Sigmoid colon (tissue), 7 donors: ENCODE data around the gene NCKAP5L. TPM values are rescaled to one million over a fixed set of nuclear protein-coding genes. Genes with fewer than 3 reads are reported as not detected.
"Not testable (repeated sequence)": the region's sequence is repeated elsewhere in the genome, so short reads cannot be mapped to it uniquely, and the experiment has no call there.

Experiments
- DNase-seq: peaks from one replicate; pipeline ENCODE4 v3.0.0-alpha.2; 2019
- H3K27ac ChIP-seq, 4 donors: fragments of 200-600 bp; sonication (generic); one replicate each; pipeline ENCODE4 v1.5.1; 2016 to 2019; ENCODE audit warnings: mild to moderate bottlenecking in 1 of 4
- H3K27me3 ChIP-seq, 3 donors: fragments of 200-600 bp; sonication (generic); one replicate each; pipeline ENCODE4 v1.5.1; 2019; ENCODE audit warnings: mild to moderate bottlenecking in 1 of 3
- H3K36me3 ChIP-seq, 4 donors: fragments of 200-600 bp; sonication (generic); one replicate each; pipeline ENCODE4 v1.5.1; 2016 to 2019
- H3K4me1 ChIP-seq, 4 donors: fragments of 200-600 bp; sonication (generic); one replicate each; pipeline ENCODE4 v1.5.1; 2017 to 2019
- H3K4me3 ChIP-seq, 4 donors: fragments of 200-600 bp; sonication (generic); one replicate each; pipeline ENCODE4 v1.5.1; 2017 to 2019; ENCODE audit warnings: mild to moderate bottlenecking in 2 of 4, moderate library complexity in 1 of 4
- H3K9me3 ChIP-seq, 4 donors: fragments of 200-600 bp in 3 of 4; sonication (generic) in 3 of 4; one replicate each; pipeline versions ENCODE4 v1.5.1 to v1.6.1; 2013 to 2019
- EP300 ChIP-seq, 4 donors: sonication (generic); formaldehyde crosslinking; IDR thresholded peaks; one replicate each; pipeline ENCODE4 v1.6.1; 2017; ENCODE audit warnings: antibody characterized with exemption in 4 of 4
- POLR2A ChIP-seq, 2 donors: fragments of 450-650 bp; IDR thresholded peaks; one replicate each; pipeline ENCODE4 v1.6.1; 2016; ENCODE audit warnings: antibody characterized with exemption in 2 of 2, mild to moderate bottlenecking in 2 of 2, moderate library complexity in 2 of 2
- POLR2AphosphoS5 ChIP-seq, 4 donors: sonication (generic); formaldehyde crosslinking; IDR thresholded peaks; one replicate each; pipeline ENCODE4 v1.6.1; 2017; ENCODE audit warnings: antibody characterized with exemption in 4 of 4
- whole genome bisulfite sequencing, 2 donors: extraction: QIAGEN DNeasy Blood & Tissue Kit; methylation state at CpG; one replicate each; pipeline ENCODE4 v1.1.7; 2013; 5-methylcytosine and 5-hydroxymethylcytosine counted together
- intact Hi-C: fragments of 100-400 bp; cut with DNase I; formaldehyde crosslinking; loops from one replicate; pipeline ENCODE4 v1.15.1; 2023
- polyA plus RNA-seq, 3 donors: library from polyadenylated mRNA; stranded (reverse); fragments of 200-250 nt; gene quantifications; one replicate each; pipeline ENCODE4 v1.2.3, GENCODE V29; 2013
- total RNA-seq, 4 donors: library from RNA; depleted of rRNA; stranded (reverse); fragments of >200 nt; gene quantifications; one replicate each; pipeline ENCODE4 v1.1.0, GENCODE V29; 2016
- TF ChIP-seq, protein P1 (sequence below), 4 experiments: fragments of 450-650 bp in 3 of 4; fragments of 200-600 bp in 1 of 4; IDR thresholded peaks; one replicate each; pipeline ENCODE4 v1.5.1; 2016 to 2019; ENCODE audit warnings: antibody characterized with exemption in 4 of 4, mild to moderate bottlenecking in 3 of 4, moderate library complexity in 2 of 4
- donor health status: healthy with polysubstance abuse.
- donor health status: Bipolar disorder and iron deficiency.
- donor health status: healthy.

The NCKAP5L gene
- total and polyA plus RNA-seq, 7 donors = 0.92 to 23.3 (median 10.0) TPM

GRCh38 chr12:49865782-49866135, 37.5 kb upstream of the NCKAP5L start:
- TF ChIP-seq EP300 (IDR thresholded peaks at IDR 0.05) (no peak), POLR2A (IDR thresholded peaks at IDR 0.05) (no peak), POLR2AphosphoS5 (IDR thresholded peaks at IDR 0.05) (no peak)
- TF ChIP-seq, protein P1, sequence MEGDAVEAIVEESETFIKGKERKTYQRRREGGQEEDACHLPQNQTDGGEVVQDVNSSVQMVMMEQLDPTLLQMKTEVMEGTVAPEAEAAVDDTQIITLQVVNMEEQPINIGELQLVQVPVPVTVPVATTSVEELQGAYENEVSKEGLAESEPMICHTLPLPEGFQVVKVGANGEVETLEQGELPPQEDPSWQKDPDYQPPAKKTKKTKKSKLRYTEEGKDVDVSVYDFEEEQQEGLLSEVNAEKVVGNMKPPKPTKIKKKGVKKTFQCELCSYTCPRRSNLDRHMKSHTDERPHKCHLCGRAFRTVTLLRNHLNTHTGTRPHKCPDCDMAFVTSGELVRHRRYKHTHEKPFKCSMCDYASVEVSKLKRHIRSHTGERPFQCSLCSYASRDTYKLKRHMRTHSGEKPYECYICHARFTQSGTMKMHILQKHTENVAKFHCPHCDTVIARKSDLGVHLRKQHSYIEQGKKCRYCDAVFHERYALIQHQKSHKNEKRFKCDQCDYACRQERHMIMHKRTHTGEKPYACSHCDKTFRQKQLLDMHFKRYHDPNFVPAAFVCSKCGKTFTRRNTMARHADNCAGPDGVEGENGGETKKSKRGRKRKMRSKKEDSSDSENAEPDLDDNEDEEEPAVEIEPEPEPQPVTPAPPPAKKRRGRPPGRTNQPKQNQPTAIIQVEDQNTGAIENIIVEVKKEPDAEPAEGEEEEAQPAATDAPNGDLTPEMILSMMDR (IDR thresholded peaks at IDR 0.05) = no peak
- Histone ChIP-seq H3K27ac (no peak overlapping the region), H3K4me1 (peaks cover 0 to 29% (median 27%) of the 10 kb centered on the region in 4 donors), H3K36me3 (no peaks in the 10 kb centered on the region), H3K27me3 (peaks cover 0 to 4% (median 0%) of the 10 kb centered on the region in 3 donors), H3K9me3 (no peaks in the 10 kb centered on the region), H3K4me3 (no peak overlapping the region)
- intact Hi-C loops = loop anchor here (2.0 to 10.0 kb wide), 4 partner anchors 37 to 209 kb away; partner anchors contain the start of gene FAIM2
- WGBS, 2 donors = 75 to 82% methylated on average over 8 of the region's 8 CpGs
- DNase-seq = no peak

DNA sequence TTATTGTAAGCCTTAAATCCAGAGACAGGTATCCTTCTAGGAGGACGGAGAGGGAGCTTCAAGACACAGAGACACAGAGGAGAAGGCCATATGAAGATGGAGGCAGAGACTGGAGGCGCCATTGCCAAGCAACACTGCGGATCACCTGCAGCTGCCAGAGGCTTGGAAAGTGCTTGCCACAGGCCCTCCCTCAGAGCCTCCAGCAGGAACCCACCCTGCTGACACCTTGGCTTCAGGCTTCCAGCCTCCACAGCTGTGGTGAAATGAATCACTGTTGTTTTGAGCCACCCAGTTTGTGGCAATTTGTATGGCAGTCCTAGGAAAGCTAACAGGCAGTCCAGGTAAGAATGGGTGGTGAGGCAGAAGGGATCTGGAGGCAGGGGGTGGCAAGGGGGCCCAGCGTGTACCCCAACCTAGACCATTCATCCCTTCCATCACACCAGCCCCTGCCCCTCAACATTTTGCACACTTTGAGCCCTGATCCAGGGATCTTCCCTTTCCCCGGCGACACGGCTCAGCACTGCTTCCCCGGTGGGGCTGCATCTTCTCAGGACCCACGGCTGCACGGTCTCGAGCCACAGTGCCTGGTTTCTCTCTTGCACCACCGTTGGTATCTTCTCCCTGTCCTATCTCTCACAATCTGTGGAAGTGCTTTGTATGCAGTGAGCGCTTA, 37.0 kb upstream of the NCKAP5L start:
- no peaks in the 10 kb centered on the region for H3K36me3 ChIP-seq
- TF ChIP-seq POLR2AphosphoS5 (IDR thresholded peaks at IDR 0.05) (no peak), POLR2A (IDR thresholded peaks at IDR 0.05) (no peak), EP300 (IDR thresholded peaks at IDR 0.05) (no peak)
- TF ChIP-seq, protein P1 (IDR thresholded peaks at IDR 0.05) = no peak
- DNase-seq = no peak
- peaks cover 0 to 4% (median 0%) of the 10 kb centered on the region in 3 donors for H3K27me3 ChIP-seq
- H3K27ac ChIP-seq = no peak overlapping the region
- intact Hi-C loops = loop anchor here (5.0 to 10.0 kb wide), 3 partner anchors 82 to 210 kb away; no protein-coding TSS in a partner anchor
- 88 to 92% methylated on average over 13 of the region's 13 CpGs for WGBS, 2 donors
- H3K4me3 ChIP-seq = no peak overlapping the region
- H3K4me1 ChIP-seq = peaks cover 0 to 29% (median 27%) of the 10 kb centered on the region in 4 donors
- H3K9me3 ChIP-seq = no peaks in the 10 kb centered on the region

- Histone ChIP-seq H3K4me1 (peaks cover 0 to 28% (median 25%) of the 10 kb centered on the region in 4 donors), H3K27ac (no peak overlapping the region)
- TF ChIP-seq, protein P1 (IDR thresholded peaks at IDR 0.05) = no peak
- TF ChIP-seq EP300 (IDR thresholded peaks at IDR 0.05) (no peak), POLR2AphosphoS5 (IDR thresholded peaks at IDR 0.05) (no peak), POLR2A (IDR thresholded peaks at IDR 0.05) (no peak)
Observed at GRCh38 chr12:49864798-49865090, 36.5 kb upstream of the NCKAP5L start.

GRCh38 chr12:49863946-49864797, 36.0 kb upstream of the NCKAP5L start:
- Histone ChIP-seq H3K27ac (no peak overlapping the region), H3K27me3 (peaks cover 0 to 4% (median 0%) of the 10 kb centered on the region in 3 donors), H3K36me3 (no peaks in the 10 kb centered on the region), H3K4me1 (peaks cover 0 to 22% (median 19%) of the 10 kb centered on the region in 4 donors), H3K9me3 (no peaks in the 10 kb centered on the region), H3K4me3 (no peak overlapping the region)
- WGBS, 2 donors = 61 to 77% methylated on average over 17 of the region's 17 CpGs
- no peak for TF ChIP-seq POLR2AphosphoS5 (IDR thresholded peaks at IDR 0.05)
- TF ChIP-seq, protein P1 (IDR thresholded peaks at IDR 0.05) = no peak
- TF ChIP-seq EP300 (IDR thresholded peaks at IDR 0.05) = no peak
- no peak for TF ChIP-seq POLR2A (IDR thresholded peaks at IDR 0.05)
- intact Hi-C loops = loop anchor here (10.0 kb wide), 2 partner anchors 181 to 211 kb away; no protein-coding TSS in a partner anchor
- DNase-seq = no peak

More at GRCh38 chr12:49864798-49865090, 36.5 kb upstream of the NCKAP5L start:
- Histone ChIP-seq H3K4me3 (no peak overlapping the region), H3K27me3 (peaks cover 0 to 4% (median 0%) of the 10 kb centered on the region in 3 donors), H3K36me3 (no peaks in the 10 kb centered on the region), H3K9me3 (no peaks in the 10 kb centered on the region)
- DNase-seq = no peak
- intact Hi-C loops = loop anchor here (5.0 to 10.0 kb wide), 3 partner anchors 83 to 210 kb away; no protein-coding TSS in a partner anchor
- 70 to 75% methylated on average over 2 of the region's 2 CpGs for WGBS, 2 donors

DNA sequence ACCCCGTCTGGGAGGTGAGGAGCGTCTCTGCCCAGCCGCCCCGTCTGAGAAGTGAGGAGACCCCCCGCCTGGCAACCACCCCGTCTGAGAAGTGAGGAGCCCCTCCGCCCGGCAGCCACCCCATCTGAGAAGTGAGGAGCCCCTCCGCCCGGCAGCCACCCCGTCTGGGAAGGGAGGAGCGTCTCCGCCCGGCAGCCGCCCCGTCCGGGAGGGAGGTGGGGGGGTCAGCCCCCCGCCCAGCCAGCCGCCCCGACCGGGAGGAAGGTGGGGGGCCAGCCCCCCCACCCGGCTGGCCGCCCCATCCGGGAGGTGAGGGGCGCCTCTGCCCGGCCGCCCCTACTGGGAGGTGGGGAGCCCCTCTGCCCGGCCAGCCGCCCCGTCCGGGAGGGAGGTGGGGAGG, 32.7 kb upstream of the NCKAP5L start:
- not testable (repeated sequence) for H3K4me3 ChIP-seq, H3K27me3 ChIP-seq, H3K4me1 ChIP-seq, H3K36me3 ChIP-seq, H3K27ac ChIP-seq, DNase-seq, H3K9me3 ChIP-seq
- intact Hi-C loops = loop anchor here (10.0 kb wide), 2 partner anchors 184 to 214 kb away; no protein-coding TSS in a partner anchor
- WGBS, 2 donors = 92% methylated on average over 31 of the region's 31 CpGs

DNA sequence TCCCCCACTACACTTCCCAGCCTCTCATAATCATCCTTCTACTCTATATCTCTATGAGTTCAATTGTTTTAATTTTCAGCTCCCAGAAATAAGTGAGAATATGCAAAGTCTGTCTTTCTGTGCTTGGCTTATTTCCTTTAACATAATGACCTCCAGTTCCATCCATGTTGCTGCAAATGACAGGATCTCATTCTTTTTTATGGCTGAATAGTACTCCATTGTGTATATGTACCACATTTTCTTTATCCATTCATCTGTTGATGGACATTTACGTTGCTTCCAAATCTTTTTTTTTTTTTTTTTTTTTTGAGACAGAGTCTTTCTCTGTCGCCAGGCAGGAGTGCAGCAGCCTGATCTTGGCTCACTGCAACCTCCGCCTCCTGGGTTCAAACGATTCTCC, 27.7 kb upstream of the NCKAP5L start:
- H3K27ac ChIP-seq, H3K36me3 ChIP-seq, H3K4me3 ChIP-seq, DNase-seq, intact Hi-C loops, H3K4me1 ChIP-seq, H3K27me3 ChIP-seq, H3K9me3 ChIP-seq: not testable (repeated sequence)
- 85 to 93% methylated on average over 4 of the region's 4 CpGs for WGBS, 2 donors
